NCI-H1417 (cell line): ENCODE measurements around the gene MAP2K3.

Experiments
- DNase-seq, 3 experiments: peaks; one replicate each; lab custom pipeline; 2025; lab: John Stamatoyannopoulos, UW

The MAP2K3 gene

GRCh38 chr17:21282850-21283249 lies 1.7 kb upstream of the MAP2K3 start:
- DNase-seq = no peak

GRCh38 chr17:21283482-21284318 lies 811 bp upstream of the MAP2K3 start:
- no peak for DNase-seq

- DNase-seq = peak in 2 of 3 experiments; percentile 17 to 33
Observed at GRCh38 chr17:21285164-21286065, 904 bp downstream of the MAP2K3 start.

GRCh38 chr17:21286066-21286770 lies 1.7 kb downstream of the MAP2K3 start:
- DNase-seq = peak; percentile 65 to 82 (median 73)

GRCh38 chr17:21286909-21287702 lies 2.6 kb downstream of the MAP2K3 start:
- no peak for DNase-seq

GRCh38 chr17:21287703-21288449 lies 3.4 kb downstream of the MAP2K3 start:
- peak in 2 of 3 experiments; percentile 11 to 13 for DNase-seq

GRCh38 chr17:21288571-21289017 lies 4.1 kb downstream of the MAP2K3 start:
- DNase-seq = no peak

- no peak for DNase-seq
Observed at GRCh38 chr17:21289175-21289901, 4.8 kb downstream of the MAP2K3 start.

- no peak for DNase-seq
Observed at GRCh38 chr17:21289902-21290571, 5.5 kb downstream of the MAP2K3 start.

- no peak for DNase-seq
Observed at GRCh38 chr17:21291357-21291756, 6.8 kb downstream of the MAP2K3 start.

GRCh38 chr17:21291862-21292261 lies 7.4 kb downstream of the MAP2K3 start:
- no peak for DNase-seq

- no peak for DNase-seq
Observed at GRCh38 chr17:21292867-21293830, 8.6 kb downstream of the MAP2K3 start.

GRCh38 chr17:21293831-21294210 lies 9.3 kb downstream of the MAP2K3 start:
- no peak for DNase-seq

- DNase-seq = no peak
Observed at GRCh38 chr17:21294321-21295035, 10.0 kb downstream of the MAP2K3 start.

- DNase-seq = peak in 2 of 3 experiments; percentile 2 to 49
Observed at GRCh38 chr17:21295036-21295952, 10.8 kb downstream of the MAP2K3 start.
